HG03521 (cell line): Measurements from ENCODE around the gene CA14.
"Not testable (repeated sequence)": the region's sequence is repeated elsewhere in the genome, so short reads cannot be mapped to it uniquely, and the experiment has no call there.

Source experiments
- ATAC-seq: cut with Tn5 transposase; IDR thresholded peaks from one replicate; pipeline ENCODE4 v1.9.1; 2021; ENCODE audit warnings: mild to moderate bottlenecking, moderate library complexity; ENCODE audit not compliant: unreplicated experiment

CA14 gene

GRCh38 chr1:150280138-150280707, 22.6 kb downstream of the CA14 start:
- no peak for ATAC-seq

GRCh38 chr1:150281221-150281757, 23.7 kb downstream of the CA14 start:
- ATAC-seq: no peak

- peak; percentile 68 for ATAC-seq
Measured at GRCh38 chr1:150281758-150282557, 24.4 kb downstream of the CA14 start, which contains the start of gene CIART. Gene CIART (plus strand): TSS chr1:150282554. CDS start chr1:150283268, 714 bp downstream.

GRCh38 chr1:150282558-150282958, 25.0 kb downstream of the CA14 start:
- ATAC-seq: no peak

GRCh38 chr1:150283260-150283659, 25.7 kb downstream of the CA14 start:
- ATAC-seq: no peak

- ATAC-seq: no peak
Measured at GRCh38 chr1:150288382-150288781, 30.8 kb downstream of the CA14 start.

GRCh38 chr1:150288822-150289221, 31.2 kb downstream of the CA14 start:
- ATAC-seq: no peak

GRCh38 chr1:150293433-150294253, 36.1 kb downstream of the CA14 start, which contains the start of gene MRPS21:
Gene MRPS21 (plus strand): TSS chr1:150293861. CDS start chr1:150294367, 506 bp downstream.
- peak; percentile 95 for ATAC-seq

GRCh38 chr1:150295476-150295875, 37.9 kb downstream of the CA14 start:
- no peak for ATAC-seq

- no peak for ATAC-seq
Measured at GRCh38 chr1:150299716-150300115, 42.1 kb downstream of the CA14 start.

GRCh38 chr1:150302338-150302737, 44.8 kb downstream of the CA14 start:
- no peak for ATAC-seq

GRCh38 chr1:150302902-150303301, 45.3 kb downstream of the CA14 start:
- ATAC-seq: no peak

- ATAC-seq: not testable (repeated sequence)
Measured at GRCh38 chr1:150308585-150308984, 51.0 kb downstream of the CA14 start.

- no peak for ATAC-seq
Measured at GRCh38 chr1:150309758-150310508, 52.4 kb downstream of the CA14 start.

GRCh38 chr1:150311762-150312161, 54.2 kb downstream of the CA14 start:
- no peak for ATAC-seq
